HG03378 (cell line): ENCODE data around the gene TBL1X.
"Not testable (repeated sequence)": the region's sequence is repeated elsewhere in the genome, so short reads cannot be mapped to it uniquely, and the experiment has no call there.

Source experiments
- ATAC-seq: cut with Tn5 transposase; IDR thresholded peaks from one replicate; pipeline ENCODE4 v1.9.1; 2021; ENCODE audit warnings: mild to moderate bottlenecking, moderate library complexity; ENCODE audit not compliant: unreplicated experiment

TBL1X gene

GRCh38 chrX:9532349-9532748 is 67.5 kb downstream of the TBL1X start:
- ATAC-seq, result no peak

GRCh38 chrX:9533611-9534010 is 68.8 kb downstream of the TBL1X start:
- ATAC-seq, result no peak

DNA sequence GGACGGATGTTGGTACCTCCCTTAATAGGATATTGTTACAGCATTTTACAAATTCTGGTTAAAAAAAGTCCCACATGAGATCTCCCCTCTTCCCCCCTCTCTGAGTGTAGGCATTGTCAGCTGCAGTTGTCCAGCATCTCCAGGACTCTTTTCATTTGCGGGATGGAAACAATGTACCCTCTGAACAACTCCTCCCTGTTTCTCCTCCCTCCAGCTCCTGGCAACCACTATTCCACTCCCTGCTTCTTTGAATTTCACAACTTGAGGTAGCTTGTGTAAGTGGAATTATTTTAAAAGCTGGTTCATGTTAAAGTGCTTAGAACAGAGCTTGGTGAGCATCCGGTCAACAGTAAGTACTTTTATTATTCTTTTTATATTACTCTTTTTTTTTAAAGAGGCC is 69.8 kb downstream of the TBL1X start:
- no peak for ATAC-seq

GRCh38 chrX:9535101-9535500 is 70.2 kb downstream of the TBL1X start:
- ATAC-seq, result no peak

- not testable (repeated sequence) for ATAC-seq
Measured at GRCh38 chrX:9536156-9536555, 71.3 kb downstream of the TBL1X start.

DNA sequence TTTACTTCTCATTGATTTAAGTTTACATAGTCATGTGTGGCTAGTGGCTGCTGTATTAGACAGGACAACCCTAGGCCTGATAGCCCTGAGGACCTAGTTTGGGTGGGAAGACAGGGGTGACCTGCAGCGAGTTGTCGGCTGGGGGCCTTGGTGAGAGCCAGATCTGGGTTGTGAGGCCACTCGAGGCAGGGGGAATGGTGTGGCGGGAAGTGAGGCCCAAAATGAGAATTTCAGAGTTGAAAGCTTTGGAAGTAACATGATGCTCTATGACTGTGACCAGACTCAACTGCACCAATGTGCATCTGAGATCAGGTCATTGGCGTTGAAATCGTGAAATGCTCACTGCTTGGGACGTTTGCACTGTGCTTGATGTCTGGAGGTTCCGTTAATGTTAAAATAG is 72.9 kb downstream of the TBL1X start:
- no peak for ATAC-seq

- no peak for ATAC-seq
Measured at GRCh38 chrX:9538544-9539045, 73.7 kb downstream of the TBL1X start.

GRCh38 chrX:9539605-9540387 is 74.9 kb downstream of the TBL1X start:
- no peak for ATAC-seq

- no peak for ATAC-seq
Measured at GRCh38 chrX:9542106-9542760, 77.4 kb downstream of the TBL1X start.

DNA sequence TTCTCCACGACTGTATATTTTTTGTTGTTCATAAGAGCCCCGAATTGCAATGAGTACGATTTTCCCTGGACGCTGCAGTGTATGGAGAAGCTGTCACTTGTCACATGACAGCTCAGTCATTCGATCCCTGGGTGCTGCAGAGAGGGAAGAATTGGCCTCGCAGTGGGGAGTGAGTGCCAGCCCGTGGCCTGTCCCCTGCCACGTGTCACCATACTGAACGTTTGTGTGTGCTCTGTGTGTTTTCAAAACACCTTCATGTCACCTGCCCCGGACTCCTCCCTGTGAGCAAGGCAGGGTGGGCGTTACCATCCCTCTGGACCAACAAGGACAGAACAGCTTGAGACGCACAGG is 77.9 kb downstream of the TBL1X start:
- no peak for ATAC-seq

DNA sequence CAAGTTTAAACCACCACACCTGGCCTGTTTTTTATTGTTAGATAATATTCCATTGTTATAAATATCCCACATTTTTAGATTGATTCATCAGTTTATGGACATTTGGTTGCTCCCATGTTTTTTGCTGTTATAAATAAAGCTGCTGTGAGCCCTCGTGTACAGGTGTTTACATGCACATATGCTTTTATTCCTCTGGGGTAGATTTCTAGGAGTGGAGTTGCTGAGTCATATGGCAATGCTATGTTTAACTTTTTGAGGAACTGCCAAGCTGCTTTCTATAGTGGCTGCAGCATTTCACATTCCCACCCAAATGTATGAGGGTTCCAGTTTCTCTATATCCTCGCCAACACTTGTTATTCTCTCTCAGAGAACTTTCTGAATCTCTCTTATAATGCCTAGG is 90.5 kb downstream of the TBL1X start:
- ATAC-seq, result no peak

GRCh38 chrX:9557091-9557490 is 92.2 kb downstream of the TBL1X start:
- ATAC-seq, result no peak

DNA sequence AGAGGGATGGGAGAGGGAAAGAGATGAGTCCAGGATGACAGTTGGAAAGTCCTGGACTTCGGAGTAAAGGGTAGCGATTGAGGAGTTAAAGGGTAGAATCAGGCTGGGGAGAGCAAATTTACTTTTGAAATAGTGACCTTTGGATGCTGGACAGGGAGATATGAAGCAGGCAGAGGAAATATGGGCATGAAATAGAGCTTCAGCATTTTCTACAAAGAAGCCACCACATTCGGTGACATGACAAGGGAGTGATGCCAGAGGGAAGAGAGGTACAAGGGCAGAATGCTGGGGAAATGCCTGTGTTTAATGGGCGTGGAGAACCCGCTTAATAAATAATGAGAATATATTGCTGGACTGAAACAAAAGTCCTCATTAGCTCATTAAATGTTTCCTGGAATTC is 92.7 kb downstream of the TBL1X start:
- ATAC-seq, result no peak

GRCh38 chrX:9558615-9559014 is 93.8 kb downstream of the TBL1X start:
- no peak for ATAC-seq

GRCh38 chrX:9560219-9560618 is 95.4 kb downstream of the TBL1X start:
- ATAC-seq, result no peak

- ATAC-seq, result no peak
Measured at GRCh38 chrX:9561199-9561598, 96.3 kb downstream of the TBL1X start.

- ATAC-seq, result no peak
Measured at GRCh38 chrX:9562851-9563250, 98.0 kb downstream of the TBL1X start.

GRCh38 chrX:9566150-9566621 is 101.3 kb downstream of the TBL1X start:
- ATAC-seq, result no peak

DNA sequence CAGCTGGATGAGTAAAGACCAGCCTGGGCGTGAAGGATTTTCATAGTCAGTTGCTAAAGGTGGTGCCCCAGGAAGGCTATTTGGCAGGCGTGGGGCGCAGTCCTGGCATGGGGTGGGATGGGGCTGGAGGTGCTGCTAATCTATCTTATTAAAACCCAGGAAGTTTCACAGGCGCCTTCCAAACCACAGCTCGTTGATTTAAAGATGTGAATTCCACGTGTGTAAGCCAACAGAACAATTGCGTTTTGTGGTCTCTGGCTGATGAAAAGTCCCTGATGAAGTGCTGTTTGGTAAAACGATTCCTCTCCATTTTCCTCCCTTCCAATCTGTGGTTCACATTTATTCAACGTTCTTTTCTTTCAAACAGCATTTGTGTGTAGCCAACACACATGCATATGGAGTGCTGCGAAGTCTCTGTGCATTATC is 105.0 kb downstream of the TBL1X start:
- ATAC-seq, result no peak

DNA sequence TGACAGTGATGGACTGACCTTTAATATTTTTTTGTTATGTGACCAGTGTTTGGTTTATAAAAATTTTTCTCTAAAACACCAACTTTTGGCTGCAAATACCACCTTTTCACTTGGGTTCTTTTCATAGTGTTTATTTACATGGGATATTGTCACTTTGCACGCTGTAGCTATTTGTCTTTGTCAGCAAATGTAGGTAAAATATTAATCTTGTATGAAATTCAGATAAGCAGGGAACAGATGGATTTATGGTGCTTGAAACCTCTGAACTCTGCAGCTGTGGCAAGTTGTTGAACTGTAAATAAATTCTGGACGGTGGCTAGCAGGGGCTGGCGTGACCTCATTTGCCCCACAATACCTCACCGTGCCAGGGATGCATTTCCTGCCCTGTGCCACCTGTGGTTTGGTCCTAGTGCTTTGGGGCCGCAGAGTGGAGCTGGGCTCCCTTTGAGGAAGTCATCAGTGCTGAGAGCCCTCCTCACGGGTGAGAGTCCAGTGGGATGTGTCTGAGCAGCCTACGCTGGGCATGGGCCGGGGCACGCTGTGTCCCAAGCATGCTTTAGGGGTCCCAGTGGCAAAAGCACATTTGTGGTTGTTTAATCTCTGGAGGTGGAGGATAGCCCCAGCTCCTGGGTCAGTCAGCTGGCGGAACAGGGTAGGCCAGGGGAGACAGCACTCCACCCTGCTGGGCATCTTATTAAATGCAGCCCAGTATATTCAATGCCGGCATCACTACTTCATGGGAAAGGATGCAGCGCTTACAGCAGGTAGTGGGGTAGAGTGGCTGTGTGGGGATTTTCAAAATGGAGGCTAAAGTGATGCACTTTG is 108.6 kb downstream of the TBL1X start:
- no peak for ATAC-seq

GRCh38 chrX:9576059-9576458 is 111.2 kb downstream of the TBL1X start:
- ATAC-seq, result no peak
